ENCODE measurements around the gene DUSP8.

The DUSP8 gene

DNA sequence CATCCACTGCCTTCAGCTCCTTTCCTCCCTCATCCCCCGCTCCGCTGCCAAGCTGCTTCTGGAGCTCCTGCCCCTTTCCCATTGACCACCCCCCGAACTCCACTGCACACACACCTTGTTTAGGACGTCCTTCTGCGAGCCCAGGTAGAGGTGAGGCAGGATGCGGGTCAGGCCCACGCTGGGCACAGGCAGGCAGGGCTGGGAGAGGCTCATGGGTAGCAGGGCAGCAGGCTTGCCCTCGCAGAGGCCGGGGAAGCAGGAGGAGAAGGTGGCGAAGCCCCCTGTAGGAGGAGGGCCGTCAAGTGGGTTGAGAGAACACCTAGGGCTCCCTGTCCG is 13.3 kb downstream of the DUSP8 start:
- peak overlapping the region; percentile 97 to 100 for H3K27ac ChIP-seq
- TF ChIP-seq, protein P1, sequence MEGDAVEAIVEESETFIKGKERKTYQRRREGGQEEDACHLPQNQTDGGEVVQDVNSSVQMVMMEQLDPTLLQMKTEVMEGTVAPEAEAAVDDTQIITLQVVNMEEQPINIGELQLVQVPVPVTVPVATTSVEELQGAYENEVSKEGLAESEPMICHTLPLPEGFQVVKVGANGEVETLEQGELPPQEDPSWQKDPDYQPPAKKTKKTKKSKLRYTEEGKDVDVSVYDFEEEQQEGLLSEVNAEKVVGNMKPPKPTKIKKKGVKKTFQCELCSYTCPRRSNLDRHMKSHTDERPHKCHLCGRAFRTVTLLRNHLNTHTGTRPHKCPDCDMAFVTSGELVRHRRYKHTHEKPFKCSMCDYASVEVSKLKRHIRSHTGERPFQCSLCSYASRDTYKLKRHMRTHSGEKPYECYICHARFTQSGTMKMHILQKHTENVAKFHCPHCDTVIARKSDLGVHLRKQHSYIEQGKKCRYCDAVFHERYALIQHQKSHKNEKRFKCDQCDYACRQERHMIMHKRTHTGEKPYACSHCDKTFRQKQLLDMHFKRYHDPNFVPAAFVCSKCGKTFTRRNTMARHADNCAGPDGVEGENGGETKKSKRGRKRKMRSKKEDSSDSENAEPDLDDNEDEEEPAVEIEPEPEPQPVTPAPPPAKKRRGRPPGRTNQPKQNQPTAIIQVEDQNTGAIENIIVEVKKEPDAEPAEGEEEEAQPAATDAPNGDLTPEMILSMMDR (IDR thresholded peaks at IDR 0.05) = no peak
- DNase-seq (ENCODE audit: low spot score) = no peak
- peak overlapping the region; percentile 62 for H3K4me3 ChIP-seq

DNA sequence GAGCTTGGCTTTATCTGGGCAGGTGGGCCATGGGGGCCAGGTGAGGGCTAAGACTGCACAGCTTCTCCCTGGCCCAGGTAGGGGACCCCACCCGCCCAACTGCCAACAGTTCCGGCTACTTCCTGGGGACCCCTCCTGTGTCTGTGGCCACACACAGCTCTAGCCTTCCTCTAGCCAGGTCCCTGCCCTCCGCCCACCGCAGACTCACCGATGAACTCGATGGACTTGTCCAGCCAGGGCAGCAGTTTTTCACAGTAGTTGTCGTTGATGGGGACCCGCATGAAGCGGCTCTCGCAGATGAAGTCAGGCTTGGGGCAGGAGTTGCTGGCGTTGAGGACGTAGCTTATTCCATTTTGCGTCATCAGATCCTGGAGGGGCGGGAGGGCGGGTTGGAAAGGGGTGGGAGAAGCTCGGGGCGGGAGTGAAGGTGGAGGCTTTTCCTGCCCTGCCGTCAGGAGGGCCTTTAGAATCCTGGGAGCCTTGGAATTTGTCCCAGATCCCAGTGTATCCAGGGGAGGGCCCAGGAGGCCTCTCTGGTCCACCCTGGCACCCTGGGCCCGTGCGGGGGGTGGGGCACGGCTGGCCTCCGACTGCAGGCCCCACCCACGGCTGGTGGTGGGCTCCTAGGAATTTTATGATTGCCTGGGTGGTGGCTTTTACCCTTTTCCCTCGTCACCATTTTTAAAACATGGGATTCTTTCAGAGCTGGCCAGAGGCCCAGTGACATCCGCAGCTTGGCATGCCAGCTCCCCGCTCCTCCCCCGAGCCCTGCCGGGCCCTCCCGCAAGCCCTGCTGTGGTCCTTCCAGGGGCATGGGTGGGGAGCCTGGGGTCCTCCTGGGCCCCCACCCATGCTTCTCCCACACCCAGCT is 13.9 kb downstream of the DUSP8 start:
- peak; percentile 90 for DNase-seq (ENCODE audit: low spot score)
- TF ChIP-seq, protein P1 (IDR thresholded peaks at IDR 0.05) = no peak
- Histone ChIP-seq H3K4me3 (peak overlapping the region; percentile 62), H3K27ac (peak overlapping the region; percentile 97 to 100)

DNA sequence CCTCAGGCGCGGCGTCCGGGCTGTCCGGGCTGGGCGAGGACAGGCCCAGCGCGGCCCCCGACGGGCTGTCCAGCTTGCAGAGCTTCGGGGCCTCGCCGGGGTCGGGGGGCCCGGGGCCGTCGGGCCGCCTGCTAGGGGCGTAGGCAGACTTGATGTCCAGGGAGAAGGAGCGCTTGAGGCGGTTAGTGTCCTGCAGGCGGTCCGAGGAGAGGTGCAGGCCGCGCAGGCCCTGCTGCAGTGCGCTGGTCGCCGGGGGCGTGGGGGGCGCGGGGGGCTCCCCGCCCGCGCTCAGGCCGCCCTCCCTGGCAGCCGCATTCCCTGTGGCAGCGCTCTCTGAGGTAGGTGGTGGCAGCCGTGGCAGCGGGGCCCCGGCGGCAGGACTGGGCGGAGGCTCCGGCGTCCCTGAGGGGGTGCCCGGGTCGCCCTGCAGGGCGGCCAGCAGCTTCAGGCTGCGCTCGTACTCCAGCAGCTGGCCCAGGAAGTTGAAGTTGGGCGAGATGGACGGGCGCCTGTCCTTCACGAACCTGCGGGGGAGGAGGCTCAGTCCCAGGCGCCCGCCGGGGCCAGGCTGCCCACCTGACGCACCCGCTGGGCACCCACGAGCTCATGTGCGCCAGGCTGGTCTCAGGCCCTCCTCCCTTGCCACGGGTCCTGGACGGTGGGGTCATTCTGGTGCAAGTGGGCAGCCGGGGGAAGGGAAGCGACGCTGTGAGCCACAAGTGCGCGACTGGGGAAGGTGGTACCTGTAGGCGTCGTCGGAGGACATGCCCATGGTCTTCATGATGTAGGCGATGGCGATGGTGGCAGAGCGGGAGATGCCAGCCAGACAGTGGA is 14.8 kb downstream of the DUSP8 start:
- Histone ChIP-seq H3K27ac (peak overlapping the region; percentile 97 to 100), H3K4me3 (peak overlapping the region; percentile 62)
- no peak for DNase-seq (ENCODE audit: low spot score)
- TF ChIP-seq, protein P1 (IDR thresholded peaks at IDR 0.05) = no peak

DNA sequence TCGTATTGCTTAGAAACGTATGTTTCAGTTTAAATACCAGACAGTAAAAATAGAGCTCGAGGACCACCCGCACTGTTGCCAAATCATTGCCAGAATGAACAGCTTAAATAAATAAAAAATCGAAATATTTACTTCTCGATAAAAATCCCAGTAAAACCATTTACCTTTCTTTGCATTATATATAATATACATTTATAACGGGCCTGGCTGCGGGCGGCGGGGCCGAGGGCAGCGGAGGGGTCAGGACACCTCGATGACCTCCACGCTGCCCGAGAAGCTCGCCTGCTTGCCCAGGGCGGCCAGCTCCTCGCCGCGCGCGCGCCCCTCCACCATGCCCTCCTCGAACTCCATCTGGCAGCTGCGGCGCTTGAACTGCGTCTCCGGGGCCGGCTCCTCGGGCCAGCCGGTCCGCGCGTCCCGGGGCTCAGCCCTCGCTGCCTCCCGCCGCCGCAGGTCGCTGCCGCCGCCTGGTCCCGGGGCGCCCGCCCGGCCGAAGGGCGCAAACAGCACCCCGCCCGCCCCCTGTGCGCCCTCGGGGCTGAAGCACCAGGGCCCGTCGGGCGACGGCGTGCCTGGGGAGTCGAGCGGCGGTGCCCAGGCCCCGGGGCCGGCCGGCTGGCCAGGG is 15.7 kb downstream of the DUSP8 start:
- no peak overlapping the region for H3K4me3 ChIP-seq

DNA sequence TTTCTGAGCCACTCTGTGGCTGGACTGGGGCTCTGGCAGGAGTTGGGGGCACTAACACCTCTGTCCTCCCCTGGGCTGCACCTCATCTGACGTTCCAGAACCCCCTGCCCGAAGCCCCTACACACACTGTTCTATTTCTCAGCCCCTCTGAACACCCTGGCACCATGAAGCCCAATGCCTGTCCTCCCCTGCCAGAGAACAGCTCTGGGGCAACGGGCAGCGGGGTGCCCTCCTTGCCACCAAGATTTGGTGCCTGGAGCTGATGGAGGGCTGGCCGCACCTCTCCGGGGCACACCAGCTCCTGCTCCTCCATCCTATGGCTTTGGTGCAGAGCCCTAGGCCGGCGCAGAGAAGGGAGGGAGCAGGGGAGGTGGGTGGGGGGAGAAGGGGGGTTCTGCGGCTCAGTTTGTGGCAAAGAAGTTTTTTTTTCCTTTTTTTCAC is 16.3 kb downstream of the DUSP8 start:
- TF ChIP-seq, protein P1 (IDR thresholded peaks at IDR 0.05) = no peak
- H3K27ac ChIP-seq = peak overlapping the region in 1 of 2 donors; percentile 43

More for the DNA sequence above, 15.7 kb downstream of the DUSP8 start:
- TF ChIP-seq, protein P1 (IDR thresholded peaks at IDR 0.05) = no peak
- H3K27ac ChIP-seq = peak overlapping the region in 1 of 2 donors; percentile 100
- no peak for DNase-seq (ENCODE audit: low spot score)

DNA sequence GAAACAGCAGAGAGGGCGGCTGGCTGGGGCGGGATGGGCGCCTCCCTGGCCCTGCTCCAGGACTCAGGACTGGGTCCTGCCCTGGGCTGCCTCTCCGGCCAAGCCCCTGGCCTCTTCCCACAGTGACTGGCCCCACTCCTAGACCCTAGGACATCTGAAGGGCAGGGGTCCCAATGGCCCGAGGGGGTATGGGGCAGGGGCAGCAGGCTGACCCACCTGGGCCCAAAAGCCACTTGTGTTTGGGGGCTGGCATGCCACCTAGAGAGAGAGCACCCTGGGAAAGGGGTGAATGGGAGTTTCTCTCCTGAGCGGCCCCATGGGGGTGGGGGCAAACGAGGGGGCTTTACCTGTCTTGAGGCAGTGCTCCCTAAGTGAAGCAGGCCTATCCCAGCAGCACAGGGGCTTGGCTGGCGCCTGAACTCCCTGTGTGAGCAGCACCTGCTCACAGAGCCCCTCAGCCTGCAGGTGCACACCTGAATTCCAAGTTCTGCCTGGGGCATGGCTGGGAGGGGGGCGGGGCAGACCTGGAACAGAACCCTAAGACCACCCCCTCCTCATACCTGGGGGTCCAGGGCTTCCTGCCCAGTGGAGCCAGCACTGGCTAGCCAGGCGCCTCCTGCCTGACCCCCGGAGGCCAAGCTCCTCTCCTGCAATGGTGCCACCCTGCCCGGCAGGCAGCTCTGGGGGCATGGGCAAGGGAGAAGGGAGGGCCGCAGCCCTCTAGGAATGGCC is 16.9 kb downstream of the DUSP8 start:
- H3K27ac ChIP-seq = peak overlapping the region in 1 of 2 donors; percentile 43
- no peak overlapping the region for H3K4me3 ChIP-seq
- TF ChIP-seq, protein P1 (IDR thresholded peaks at IDR 0.05) = no peak
- DNase-seq (ENCODE audit: low spot score) = no peak

More for the DNA sequence above, 16.3 kb downstream of the DUSP8 start:
- no peak overlapping the region for H3K4me3 ChIP-seq
- DNase-seq (ENCODE audit: low spot score) = no peak

Measured in coronary artery (tissue), 2 donors.